Left hindlimb (tissue), 1 donor: ENCODE results near the gene CCDC127.
"Not testable (repeated sequence)": the region's sequence is repeated elsewhere in the genome, so short reads cannot be mapped to it uniquely, and the experiment has no call there.

ENCODE experiments used
- DNase-seq: peaks from one replicate; pipeline ENCODE4 v3.0.0-alpha.2; 2018

The CCDC127 gene, protein sequence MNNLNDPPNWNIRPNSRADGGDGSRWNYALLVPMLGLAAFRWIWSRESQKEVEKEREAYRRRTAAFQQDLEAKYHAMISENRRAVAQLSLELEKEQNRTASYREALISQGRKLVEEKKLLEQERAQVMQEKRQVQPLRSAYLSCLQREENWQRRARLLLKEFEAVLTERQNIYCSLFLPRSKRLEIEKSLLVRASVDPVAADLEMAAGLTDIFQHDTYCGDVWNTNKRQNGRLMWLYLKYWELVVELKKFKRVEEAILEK

DNA sequence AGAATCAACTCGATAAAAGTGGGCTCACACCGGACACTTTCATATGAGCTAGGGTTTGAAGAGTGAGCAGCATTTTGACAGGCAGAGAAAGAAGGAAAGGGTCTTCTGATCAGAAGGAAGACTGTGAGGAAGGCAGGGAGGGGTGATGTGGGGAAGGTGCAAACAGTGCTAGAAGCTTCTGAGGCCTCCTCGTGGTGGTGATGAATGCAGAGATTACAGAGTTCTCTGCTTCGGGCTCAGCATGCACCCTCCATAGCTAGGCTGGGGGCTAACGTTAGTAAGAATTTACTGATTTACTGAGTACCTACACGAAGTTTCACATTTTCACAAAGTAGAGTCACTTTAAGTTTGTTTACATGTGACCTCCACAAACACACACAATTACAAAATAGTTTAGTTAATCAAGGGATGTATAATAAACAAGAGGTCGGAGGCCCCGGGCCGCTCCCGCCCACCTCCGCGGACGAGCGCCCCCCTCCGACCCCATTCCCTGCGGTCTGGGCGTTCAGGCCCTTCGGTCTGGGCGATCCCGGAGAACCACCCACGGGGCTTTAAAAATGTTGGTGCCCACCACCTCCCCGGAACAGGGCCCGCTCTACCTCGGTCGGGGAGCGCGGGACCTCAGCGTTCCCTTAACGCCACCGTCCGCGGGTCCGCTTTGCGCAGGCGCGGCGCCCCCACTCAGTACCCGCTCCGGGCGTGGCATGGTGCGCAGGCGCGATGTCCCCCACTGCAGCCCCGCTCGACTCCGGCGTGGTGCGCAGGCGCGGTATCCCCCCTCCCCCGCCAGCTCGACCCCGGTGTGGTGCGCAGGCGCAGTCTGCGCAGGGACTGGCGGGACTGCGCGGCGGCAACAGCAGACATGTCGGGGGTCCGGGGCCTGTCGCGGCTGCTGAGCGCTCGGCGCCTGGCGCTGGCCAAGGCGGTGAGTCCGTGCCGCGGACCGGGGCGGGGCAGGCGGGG, at the start of gene CCDC127, which contains the start of gene SDHA:
TSS of gene CCDC127 (minus strand) at position 660 of the 963 bp plus-strand sequence. CDS start 1,304 bp downstream, outside the sequence.
TSS of gene SDHA (plus strand) at position 827 of the 963 bp plus-strand sequence. CDS start at position 863, 36 bp downstream.
- peak; percentile 98 for DNase-seq

DNA sequence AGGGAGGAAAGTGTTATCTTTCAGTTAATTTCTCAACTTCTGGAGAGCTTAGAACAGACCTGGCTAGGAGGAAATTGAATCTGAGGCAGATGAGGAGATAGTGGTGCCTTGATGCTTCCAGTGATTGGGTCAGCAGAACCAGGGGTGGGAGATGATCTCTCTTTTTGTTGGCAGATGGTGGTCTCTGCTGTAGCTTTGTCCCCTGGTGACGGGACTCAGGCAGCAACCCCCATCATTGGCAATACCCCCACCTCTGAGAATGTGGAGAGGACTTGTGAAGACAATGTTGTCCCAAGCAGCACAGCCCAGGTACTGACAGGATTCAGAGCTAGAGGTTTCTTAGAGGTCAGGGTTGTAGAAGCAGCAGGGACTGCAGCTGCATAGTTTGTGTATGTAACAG, 49.8 kb upstream of the CCDC127 start:
- no peak for DNase-seq

DNA sequence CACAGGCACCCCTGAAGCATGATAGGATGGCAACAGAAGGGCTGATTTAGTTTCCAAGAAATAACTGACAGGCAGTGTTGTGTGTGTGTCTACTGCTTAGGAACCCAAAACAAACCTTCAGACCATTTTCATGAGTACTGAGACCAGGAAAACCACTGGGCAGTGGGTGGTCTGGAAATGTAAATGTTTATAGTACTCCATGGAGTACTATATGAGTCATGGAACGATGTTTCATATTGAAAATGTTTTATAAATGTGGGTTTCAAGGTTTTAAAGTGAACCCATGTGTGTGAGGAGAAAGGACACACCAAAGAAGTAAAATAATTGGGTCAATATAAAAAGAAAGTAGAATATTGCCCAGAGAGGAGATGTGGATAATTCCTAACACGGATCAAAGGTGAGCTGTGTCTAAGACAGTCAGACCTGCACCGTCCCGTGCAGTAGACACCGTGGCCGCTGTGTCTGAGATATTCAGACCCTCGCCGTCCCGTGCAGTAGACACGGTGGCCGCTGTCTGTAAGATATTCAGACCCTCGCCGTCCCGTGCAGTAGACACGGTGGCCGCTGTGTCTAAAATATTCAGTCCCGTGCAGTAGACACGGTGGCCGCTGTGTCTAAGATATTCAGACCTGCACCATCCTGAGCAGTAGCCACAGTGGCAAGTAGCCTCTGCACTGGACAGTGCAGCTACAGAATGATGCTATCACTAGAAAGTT, 48.5 kb upstream of the CCDC127 start:
- DNase-seq, result not testable (repeated sequence)

DNA sequence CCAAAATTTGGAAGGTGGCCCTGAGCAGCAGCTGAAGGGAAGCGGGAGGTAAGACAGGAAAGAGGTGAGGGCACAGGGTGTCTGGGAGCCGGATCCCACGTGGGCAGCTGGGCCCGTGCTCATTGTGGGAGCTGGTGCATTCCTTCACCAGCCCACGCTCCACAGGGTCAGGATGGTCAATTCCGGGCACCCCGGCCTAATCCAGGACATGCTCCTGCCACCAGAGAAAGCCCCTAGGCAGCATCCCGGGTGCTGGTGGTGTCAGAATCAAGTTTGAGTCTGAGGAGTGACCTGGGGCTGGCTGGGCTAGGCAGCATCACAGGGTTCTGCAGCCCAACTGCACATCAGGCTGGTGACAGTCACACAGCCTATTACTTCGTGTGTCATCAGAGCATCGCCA, 46.4 kb upstream of the CCDC127 start:
- DNase-seq, result no peak

DNA sequence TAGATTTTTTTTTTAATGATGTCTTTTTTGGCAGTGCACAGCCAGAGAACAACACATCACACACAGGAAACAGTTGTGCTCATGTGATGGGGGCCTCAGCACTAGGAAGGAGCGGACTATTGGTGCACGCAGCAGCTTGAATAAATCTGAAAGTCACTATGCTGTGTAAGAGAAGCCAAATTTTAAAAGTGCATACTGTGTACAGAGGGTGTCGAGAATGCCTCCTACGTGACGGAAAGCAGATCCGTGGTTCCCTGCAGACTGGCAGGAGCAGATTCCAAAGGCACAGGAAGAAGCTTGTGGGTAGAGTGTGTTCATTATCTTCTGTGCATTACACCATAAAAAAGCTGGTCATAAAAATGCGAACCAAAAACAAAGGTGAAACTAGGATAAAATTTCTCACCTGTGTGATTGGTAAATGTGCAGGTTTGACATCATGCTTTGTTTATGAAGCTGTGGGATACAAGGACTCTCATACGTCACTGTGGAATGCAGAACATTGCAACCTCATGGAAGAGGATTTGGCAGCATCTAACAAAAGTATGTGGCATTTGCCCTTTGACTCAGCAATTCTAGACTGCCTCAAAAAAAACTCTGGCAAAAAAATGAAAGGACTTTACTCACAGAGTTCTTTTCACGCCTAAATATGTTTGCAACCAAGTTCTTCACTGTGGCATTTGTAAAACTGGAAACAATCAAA, 45.5 kb upstream of the CCDC127 start:
- not testable (repeated sequence) for DNase-seq

DNA sequence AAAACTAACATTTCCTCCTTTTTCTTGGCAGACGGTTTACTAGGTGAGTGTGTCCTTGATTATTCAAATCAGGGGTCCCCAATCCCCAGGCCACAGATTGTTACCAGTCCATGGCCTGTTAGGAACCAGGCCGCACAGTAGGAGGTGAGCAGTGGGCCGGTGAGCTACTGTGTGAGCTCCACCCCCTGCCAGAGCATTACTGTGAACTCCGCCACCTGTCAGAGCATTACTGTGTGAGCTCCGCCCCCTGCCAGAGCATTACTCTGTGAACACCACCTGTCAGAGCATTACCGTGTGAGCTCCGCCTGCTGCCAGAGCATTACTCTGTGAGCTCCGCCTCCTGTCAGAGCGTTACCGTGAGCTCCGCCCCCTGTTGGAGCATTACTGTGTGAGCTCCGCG, 39.2 kb upstream of the CCDC127 start:
- DNase-seq, result no peak

DNA sequence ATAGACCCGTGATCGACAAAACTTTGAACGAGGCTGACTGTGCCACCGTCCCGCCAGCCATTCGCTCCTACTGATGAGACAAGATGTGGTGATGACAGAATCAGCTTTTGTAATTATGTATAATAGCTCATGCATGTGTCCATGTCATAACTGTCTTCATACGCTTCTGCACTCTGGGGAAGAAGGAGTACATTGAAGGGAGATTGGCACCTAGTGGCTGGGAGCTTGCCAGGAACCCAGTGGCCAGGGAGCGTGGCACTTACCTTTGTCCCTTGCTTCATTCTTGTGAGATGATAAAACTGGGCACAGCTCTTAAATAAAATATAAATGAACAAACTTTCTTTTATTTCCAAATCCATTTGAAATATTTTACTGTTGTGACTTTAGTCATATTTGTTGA, 38.4 kb upstream of the CCDC127 start:
- DNase-seq, result not testable (repeated sequence)

DNA sequence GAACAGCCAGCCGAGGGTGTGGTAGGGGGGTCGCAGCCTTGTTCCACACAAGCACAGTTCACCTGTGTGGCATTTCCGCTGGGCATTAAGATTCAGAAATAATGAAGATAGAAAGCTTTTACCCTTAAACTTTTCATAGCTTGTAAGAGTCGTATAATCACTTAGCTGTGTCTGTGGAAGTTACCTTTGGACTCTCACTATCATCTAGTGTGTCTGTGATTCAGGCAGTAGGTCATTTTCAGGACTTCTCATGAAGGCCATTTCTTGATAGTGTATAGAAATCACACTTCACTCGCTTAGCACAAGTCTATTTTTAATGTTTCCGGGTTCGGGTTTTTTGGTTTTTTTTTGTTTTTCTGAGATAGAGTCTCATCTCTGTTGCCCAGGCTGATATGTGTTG, 37.2 kb upstream of the CCDC127 start:
- not testable (repeated sequence) for DNase-seq

DNA sequence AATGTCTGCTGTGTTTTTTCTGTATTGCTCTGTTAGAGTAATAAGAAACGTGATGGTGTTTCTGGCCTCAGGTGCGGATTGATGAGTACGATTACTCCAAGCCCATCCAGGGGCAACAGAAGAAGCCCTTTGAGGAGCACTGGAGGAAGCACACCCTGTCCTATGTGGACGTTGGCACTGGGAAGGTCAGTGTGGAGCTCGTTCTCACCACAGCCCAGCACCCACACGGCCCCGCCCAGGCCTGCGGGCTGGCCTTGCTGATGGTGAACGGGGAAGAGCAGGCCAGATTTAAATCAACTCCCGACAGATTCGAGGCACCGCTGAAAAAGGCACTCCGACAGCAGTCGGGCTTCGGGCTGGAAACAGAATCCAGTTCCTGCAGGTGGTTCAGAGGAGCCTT, 36.4 kb upstream of the CCDC127 start:
- DNase-seq, result not testable (repeated sequence)

DNA sequence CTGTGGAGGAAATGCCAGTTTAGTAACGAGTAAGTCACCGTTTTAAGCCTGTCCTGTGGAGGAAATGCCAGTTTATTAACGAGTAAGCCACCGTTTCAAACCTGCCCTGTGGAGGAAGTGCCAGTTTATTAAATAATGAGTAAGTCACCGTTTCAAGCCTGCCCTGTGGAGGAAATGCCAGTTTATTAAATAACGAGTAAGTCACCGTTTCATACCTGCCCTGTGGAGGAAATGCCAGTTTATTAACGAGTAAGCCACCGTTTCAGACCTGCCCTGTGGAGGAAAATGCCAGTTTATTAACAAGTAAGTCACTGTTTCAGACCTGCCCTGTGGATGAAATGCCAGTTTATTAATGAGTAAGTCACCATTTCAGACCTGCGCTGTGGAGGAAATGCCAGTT, 34.6 kb upstream of the CCDC127 start:
- DNase-seq, result no peak

DNA sequence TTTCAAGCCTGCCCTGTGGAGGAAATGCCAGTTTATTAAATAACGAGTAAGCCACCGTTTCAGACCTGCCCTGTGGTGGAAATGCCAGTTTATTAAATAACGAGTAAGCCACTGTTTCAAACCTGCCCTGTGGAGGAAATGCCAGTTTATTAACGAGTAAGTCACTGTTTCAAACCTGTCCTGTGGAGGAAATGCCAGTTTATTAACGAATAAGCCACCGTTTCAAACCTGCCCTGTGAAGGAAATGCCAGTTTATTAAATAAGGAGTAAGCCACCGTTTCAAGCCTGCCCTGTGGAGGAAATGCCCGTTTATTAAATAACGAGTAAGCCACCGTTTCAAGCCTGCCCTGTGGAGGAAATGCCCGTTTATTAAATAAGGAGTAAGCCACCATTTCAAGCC, 34.0 kb upstream of the CCDC127 start:
- DNase-seq, result not testable (repeated sequence)

DNA sequence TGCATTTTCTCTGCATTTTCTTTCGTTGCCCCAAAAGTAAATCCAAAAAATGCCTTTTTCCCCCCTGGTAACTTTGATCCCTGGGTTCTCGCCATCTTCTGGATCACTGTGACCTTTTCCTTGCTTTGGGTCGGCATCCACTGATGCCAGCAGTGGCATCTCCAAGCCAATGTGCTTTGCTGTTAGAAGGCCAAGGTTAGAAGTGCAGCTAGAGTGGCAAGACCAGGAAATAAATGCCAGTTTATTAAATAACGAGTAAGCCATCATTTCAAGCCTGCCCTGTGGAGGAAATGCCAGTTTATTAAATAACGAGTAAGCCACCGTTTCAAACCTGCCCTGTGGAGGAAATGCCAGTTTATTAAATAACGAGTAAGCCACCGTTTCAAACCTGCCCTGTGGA, 33.6 kb upstream of the CCDC127 start:
- not testable (repeated sequence) for DNase-seq

DNA sequence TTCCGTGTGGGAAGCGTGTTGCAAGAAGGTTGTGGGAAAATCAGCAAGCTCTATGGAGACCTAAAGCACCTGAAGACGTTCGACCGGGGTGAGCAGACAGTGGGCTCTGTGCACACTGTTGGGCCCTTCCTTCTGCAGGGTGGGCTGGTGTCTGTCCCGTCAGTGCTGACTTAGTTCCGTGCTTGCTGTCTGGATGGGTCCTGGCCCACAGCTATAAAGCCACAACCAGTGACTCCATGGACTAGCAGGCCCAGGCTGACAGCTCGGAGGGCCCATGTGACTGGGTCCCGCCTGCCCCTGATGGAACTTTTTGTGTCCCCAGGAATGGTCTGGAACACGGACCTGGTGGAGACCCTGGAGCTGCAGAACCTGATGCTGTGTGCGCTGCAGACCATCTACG, 33.1 kb upstream of the CCDC127 start:
- DNase-seq, result not testable (repeated sequence)

DNA sequence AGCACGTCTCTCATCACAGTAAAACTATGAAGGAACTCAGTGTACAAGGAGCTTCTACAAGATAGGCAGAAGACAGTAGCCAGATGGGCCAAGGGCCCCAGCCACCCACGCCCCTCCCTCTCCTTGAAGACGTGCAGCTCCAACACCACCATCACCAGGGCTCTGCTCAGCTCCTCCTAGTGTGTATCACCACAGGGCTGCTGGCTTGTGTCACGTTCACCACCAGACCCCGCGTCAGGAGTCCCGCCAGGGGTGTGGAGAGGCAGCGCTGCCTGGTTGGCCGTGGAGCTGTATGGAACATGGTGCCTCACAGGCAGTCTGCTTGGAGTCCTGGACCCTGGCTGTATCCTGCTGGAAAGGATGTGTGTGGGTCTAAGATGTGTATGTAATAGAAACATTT, 32.4 kb upstream of the CCDC127 start:
- DNase-seq, result not testable (repeated sequence)

DNA sequence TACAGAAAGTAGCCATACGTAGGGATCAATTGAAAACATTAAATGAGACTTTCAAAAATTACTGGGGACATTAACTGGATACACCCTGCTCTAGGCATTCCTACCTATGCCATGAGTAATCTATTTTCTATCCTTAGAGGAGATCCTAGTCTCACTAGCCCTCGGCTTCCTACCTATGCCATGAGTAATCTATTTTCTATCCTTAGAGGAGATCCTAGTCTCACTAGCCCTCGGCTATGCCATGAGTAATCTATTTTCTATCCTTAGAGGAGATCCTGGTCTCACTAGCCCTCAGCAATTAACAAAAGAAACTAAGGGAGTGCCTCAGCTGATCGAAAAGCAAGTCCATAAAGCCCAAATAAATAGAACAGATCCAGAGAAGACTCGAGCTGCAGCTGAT, 27.8 kb upstream of the CCDC127 start:
- not testable (repeated sequence) for DNase-seq

DNA sequence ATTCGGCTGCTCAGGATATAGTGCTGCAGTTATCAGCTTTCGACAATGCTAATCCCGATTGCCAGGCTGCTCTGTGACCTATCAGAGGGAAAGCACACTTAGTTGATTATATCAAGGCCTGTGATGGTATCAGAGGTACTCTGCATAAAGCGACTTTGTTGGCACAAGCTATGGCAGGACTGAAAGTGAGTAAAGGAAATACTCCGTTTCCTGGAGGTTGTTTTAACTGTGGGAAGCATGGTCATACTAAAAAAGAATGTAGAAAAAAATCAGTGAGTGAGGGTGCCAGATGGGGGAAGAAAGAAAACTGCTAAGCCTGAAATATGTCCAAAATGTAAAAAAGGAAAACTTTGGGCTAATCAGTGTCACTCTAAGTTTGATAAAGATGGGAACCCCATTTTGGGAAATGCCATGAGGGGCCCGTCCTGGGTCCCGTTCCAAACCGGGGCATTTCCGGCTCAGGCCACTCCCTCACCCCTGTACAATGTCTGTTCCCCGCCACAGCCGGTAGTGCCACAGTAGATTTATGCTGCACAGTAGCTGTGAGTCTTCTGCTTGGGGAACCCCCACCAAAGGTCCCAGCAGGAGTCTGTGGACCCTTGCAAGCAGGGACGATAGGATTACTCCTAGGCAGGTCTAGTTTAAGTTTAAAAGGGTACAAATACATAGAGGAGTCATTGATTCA, 25.9 kb upstream of the CCDC127 start:
- DNase-seq, result not testable (repeated sequence)

DNA sequence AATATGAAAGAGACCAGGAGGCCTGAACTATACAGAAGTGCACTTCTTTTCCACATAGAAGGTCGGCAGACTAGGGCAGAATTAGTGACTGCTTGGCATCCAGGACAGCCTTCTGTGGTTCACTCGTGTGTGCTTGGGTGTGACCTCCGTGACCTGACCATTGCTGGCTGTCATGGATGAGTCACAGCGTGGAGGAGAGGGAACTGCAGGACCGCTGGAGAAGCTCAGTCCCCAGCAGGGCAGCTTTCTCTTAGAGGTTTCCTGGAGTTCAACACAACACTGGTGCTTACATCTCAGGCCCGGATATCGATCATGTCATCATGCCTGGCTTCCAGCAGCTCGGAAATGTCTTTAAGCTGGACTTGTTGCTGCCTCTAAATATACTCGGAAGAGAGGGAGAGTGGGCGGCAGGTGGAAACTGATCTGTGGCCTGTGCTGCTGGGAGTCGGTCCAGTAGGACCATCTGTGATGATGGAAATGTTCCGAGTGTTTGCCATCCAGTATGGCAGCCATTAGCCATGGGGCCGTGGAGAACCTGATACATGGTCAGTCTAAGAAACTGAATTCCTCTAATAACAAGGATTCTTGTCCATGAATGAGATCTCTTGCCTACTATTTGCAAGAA, 23.2 kb upstream of the CCDC127 start:
- DNase-seq, result not testable (repeated sequence)

DNA sequence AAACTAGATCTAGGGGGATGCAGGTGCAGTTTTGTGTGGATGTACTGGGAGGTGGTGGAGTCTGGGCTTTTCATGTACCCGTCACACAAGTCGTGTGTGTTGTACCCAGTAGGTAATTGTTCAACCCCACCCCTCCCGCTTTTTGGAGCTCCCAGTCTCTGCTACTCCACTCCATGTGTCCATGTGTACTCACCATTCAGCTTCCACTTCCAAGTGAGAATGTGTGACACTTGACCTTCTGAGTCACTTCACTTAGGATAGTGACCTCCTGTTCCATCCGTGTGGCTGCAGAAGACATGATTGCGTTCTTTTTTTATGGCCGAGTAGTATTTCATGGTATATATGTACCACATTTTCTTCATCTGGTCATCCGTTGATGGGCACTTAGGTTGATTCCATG, 22.6 kb upstream of the CCDC127 start:
- not testable (repeated sequence) for DNase-seq

DNA sequence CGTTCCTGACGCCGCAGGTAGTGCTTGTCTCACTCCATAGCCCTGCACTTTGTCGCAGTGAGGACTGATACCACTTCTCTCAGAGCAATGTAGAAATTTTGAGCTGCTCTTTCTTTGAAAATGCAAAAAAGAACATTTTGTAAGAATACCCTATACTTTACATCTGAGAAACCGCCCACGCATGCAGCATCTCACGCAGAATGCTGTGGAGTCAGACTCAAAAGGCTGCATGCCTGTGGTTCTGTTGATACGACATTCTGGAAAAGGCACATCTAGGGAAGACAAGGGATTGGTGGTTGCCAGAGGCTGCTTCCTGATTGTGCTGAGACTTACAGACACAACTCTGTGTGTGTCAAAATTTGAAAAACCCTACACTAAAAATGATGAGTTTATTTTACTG, 20.0 kb upstream of the CCDC127 start:
- not testable (repeated sequence) for DNase-seq

DNA sequence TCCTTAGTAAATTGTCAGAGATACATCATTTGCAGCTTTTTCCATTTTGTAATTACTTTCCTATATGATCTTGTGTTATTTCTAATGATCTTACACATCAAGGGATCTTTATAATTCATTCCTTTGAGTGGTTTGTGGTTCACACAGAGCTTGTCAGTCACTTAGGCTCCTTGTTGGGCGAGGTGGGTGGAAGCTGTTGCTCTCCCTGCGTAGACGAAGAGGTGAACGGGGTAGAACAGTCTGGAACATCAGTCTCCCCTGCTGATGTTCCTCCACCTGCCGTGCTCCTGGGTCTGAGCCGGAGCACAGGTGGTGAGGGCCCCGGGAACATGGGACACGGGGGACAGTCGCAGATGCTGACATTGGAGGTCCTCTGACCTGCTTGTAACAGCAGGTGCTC, 17.6 kb upstream of the CCDC127 start:
- not testable (repeated sequence) for DNase-seq

DNA sequence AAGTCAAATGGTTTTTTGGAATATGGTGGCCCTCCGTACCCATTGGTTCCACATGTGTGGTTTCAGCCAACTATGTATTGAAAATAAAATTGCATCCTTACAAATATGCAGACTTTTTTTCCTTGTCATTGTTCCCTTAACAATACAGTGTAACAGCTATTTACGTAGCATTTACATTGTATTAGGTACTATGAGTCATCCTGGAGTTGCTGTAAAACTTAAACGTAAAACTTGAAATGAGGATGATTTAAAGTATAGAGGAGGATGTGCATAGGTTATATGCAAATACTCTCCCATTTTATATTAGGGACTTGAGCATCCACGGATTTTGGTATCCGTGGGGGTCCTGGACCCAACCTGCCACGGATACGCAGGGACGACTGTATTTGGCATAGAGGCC, 16.5 kb upstream of the CCDC127 start:
- DNase-seq, result no peak
